Pancreas (tissue), 10 donors: ENCODE measurements around the gene HTR1D. TPM values are rescaled to one million over a fixed set of nuclear protein-coding genes. Genes with fewer than 3 reads are reported as not detected.

Source experiments
- ATAC-seq, 4 donors: fragments of 200-7000 bp; cut with Tn5 transposase; one replicate each; pipeline versions ENCODE4 v1.8.0 to v1.9.1; 2020; ENCODE audit warnings: mild to moderate bottlenecking in 4 of 4, moderate library complexity in 4 of 4
- DNase-seq, 6 donors: peaks; one replicate each; pipeline ENCODE4 v3.0.0-alpha.2; 2020
- FAIRE-seq: peaks from 2 replicates; lab custom pipeline; 2012; peaks lifted over from hg19 to GRCh38; lab: Jason Lieb, UNC
- H3K27ac ChIP-seq, 4 donors: fragments of 200-600 bp; sonication (generic); 1 replicate in 3 of 4; 2 replicates in 1 of 4; pipeline versions ENCODE4 v1.5.0 to v1.8.0; 2020
- H3K27me3 ChIP-seq, 4 donors: fragments of 200-600 bp; one replicate each; pipeline ENCODE4 v1.8.0; 2021
- H3K36me3 ChIP-seq, 3 donors: fragments of 200-600 bp; sonication (generic) in 1 of 3; one replicate each; pipeline versions ENCODE4 v1.5.0 to v1.8.0; 2020 to 2021
- H3K4me1 ChIP-seq, 3 donors: fragments of 200-600 bp; one replicate each; pipeline ENCODE4 v1.8.0; 2021
- H3K4me3 ChIP-seq, 4 donors: fragments of 200-600 bp; sonication (generic) in 2 of 4; one replicate each; pipeline versions ENCODE4 v1.5.0 to v1.8.0; 2020 to 2021
- H3K9me3 ChIP-seq, 4 donors: fragments of 200-600 bp; one replicate each; pipeline ENCODE4 v1.8.0; 2021
- WGBS, 2 donors: extraction: QIAGEN DNeasy Blood & Tissue Kit; methylation state at CpG; one replicate each; pipeline ENCODE4 v1.1.7; 2013; 5-methylcytosine and 5-hydroxymethylcytosine counted together
- intact Hi-C, 3 donors: fragments of 100-400 bp; cut with DNase I; formaldehyde crosslinking; loops; one replicate each; pipeline versions ENCODE4 v1.11.1 to v1.14.2; 2022
- polyA plus RNA-seq, 2 donors: library from polyadenylated mRNA; stranded (reverse); fragments of 200-250 nt; gene quantifications; one replicate each; pipeline ENCODE4 v1.2.3, GENCODE V29; 2013
- total RNA-seq, 6 donors: library from RNA; stranded (reverse); fragmentation: NEBNext Ultra II Directional in 4 of 6; extraction: Animal tissue kit (Norgen Biotek cat#: 25700) in 4 of 6; gene quantifications; one replicate each; pipeline versions ENCODE4 v1.2.1 to v1.2.4, GENCODE V29; 2021 to 2023
- TF ChIP-seq, protein P1 (sequence below), 4 donors: fragments of 200-600 bp; sonication (generic) in 3 of 4; IDR thresholded peaks; one replicate each; pipeline versions ENCODE4 v1.5.0 to v1.8.0; 2021; ENCODE audit warnings: antibody characterized with exemption in 4 of 4
- donor health status: healthy with polysubstance abuse.
- donor health status: DM: no; HTN: no; CAD: no; lungs with moderate emphysema.
- donor health status: DM: no; HTN: no; CAD: no.
- donor health status: control.
- donor health status: control.
- donor health status: Bipolar disorder and iron deficiency.
- donor health status: DM: yes; HTN: yes; CAD: no.
- donor health status: DM: no; HTN: no; CAD: no.
- donor health status: DM: no; HTN: no; CAD: no.
- donor health status: DM: yes; HTN: yes; CAD: no.

Gene HTR1D
- total and polyA plus RNA-seq, 8 donors = 0.06 to 0.23 (median 0.17) TPM; not detected in 2

GRCh38 chr1:23202263-23202749 lies 15.0 kb downstream of the HTR1D start:
- no peaks in the 10 kb centered on the region for H3K27me3 ChIP-seq
- 59 to 82% methylated on average over 3 of the region's 3 CpGs for WGBS, 2 donors
- no peak for FAIRE-seq
- DNase-seq = no peak
- TF ChIP-seq, protein P1, sequence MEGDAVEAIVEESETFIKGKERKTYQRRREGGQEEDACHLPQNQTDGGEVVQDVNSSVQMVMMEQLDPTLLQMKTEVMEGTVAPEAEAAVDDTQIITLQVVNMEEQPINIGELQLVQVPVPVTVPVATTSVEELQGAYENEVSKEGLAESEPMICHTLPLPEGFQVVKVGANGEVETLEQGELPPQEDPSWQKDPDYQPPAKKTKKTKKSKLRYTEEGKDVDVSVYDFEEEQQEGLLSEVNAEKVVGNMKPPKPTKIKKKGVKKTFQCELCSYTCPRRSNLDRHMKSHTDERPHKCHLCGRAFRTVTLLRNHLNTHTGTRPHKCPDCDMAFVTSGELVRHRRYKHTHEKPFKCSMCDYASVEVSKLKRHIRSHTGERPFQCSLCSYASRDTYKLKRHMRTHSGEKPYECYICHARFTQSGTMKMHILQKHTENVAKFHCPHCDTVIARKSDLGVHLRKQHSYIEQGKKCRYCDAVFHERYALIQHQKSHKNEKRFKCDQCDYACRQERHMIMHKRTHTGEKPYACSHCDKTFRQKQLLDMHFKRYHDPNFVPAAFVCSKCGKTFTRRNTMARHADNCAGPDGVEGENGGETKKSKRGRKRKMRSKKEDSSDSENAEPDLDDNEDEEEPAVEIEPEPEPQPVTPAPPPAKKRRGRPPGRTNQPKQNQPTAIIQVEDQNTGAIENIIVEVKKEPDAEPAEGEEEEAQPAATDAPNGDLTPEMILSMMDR (IDR thresholded peaks at IDR 0.05) = no peak
- H3K36me3 ChIP-seq = no peaks in the 10 kb centered on the region
- no peak for ATAC-seq
- intact Hi-C loops = no loop called here
- H3K4me3 ChIP-seq = no peak overlapping the region
- H3K9me3 ChIP-seq = no peaks in the 10 kb centered on the region
- H3K27ac ChIP-seq = no peak overlapping the region
- no peaks in the 10 kb centered on the region for H3K4me1 ChIP-seq

DNA sequence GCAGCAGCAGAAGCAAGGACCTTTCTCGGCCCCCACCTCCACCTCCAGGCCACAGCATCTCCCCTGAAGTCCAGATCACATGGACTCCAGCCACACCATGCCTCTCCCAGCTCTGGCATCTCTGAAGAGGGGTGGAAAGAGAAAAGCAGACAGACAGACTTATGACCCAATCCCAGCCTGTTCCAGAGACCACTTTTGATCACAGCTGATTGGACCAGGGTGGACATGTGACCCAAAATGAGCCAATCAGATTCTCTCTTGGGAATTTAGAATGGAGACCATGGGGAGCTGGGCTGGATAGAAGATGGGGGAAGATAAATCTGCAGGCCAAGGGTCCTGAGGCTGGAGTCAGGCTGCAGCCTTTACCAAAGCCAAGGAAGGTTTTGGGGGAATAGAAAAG lies 16.4 kb downstream of the HTR1D start:
- WGBS, 2 donors = 76 to 83% methylated on average over 1 of the region's 1 CpG
- no peak for ATAC-seq

GRCh38 chr1:23198373-23198772 lies 18.9 kb downstream of the HTR1D start:
- TF ChIP-seq, protein P1 (IDR thresholded peaks at IDR 0.05) = no peak
- DNase-seq = no peak
- Histone ChIP-seq H3K4me1 (no peaks in the 10 kb centered on the region), H3K27ac (no peak overlapping the region), H3K9me3 (no peaks in the 10 kb centered on the region), H3K36me3 (no peaks in the 10 kb centered on the region), H3K4me3 (no peak overlapping the region), H3K27me3 (no peaks in the 10 kb centered on the region)
- no peak for ATAC-seq
- intact Hi-C loops = no loop called here
- 54 to 65% methylated on average over 4 of the region's 4 CpGs for WGBS, 2 donors
- FAIRE-seq = no peak

More for the DNA sequence above, 16.4 kb downstream of the HTR1D start:
- FAIRE-seq (no peak), DNase-seq (no peak)
- no peaks in the 10 kb centered on the region for H3K4me1 ChIP-seq
- H3K27me3 ChIP-seq = no peaks in the 10 kb centered on the region
- H3K9me3 ChIP-seq = no peaks in the 10 kb centered on the region
- no peak overlapping the region for H3K4me3 ChIP-seq
- TF ChIP-seq, protein P1 (IDR thresholded peaks at IDR 0.05) = no peak
- intact Hi-C loops = no loop called here
- no peaks in the 10 kb centered on the region for H3K36me3 ChIP-seq
- H3K27ac ChIP-seq = no peak overlapping the region

DNA sequence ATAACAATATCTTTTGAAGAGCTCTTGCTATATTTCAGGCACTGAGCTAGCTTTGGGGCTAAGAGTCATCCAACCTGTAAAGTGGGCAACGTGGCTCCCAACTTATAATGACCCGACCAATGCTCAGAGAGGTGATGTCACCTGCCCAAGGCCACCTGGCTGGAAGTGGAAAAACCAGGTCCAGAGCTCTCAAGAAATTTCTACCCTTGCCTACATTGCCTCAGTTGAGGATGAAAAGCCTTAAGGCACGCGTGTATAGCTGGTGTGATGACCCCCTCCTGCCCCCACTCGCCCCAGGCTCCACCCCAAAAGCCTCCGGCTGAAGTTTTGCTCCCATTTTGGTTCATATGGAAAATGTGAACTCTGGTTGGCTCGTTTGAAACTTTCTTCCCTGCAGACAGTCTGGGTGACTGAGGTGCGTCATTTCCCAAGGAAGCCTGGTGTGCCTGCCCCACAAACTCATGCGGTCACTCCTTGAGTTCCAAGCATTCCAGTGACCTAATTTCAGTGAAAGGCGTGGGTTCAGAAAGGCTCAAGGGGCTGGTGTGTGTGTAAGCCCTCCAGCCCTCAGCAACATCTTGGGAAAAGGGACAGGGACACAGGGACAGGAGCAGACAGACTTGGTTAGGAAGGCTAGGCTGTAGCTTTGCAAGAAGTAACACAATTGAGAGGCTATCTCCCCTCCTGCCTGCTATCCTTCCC lies 20.5 kb downstream of the HTR1D start:
- intact Hi-C loops = no loop called here
- WGBS, 2 donors = 44 to 47% methylated on average over 10 of the region's 10 CpGs
- H3K27ac ChIP-seq = no peak overlapping the region
- DNase-seq (no peak), ATAC-seq (peak in 3 of 4 donors; percentile 45 to 60 (median 57)), FAIRE-seq (no peak)
- H3K4me3 ChIP-seq = no peak overlapping the region
- H3K4me1 ChIP-seq = no peaks in the 10 kb centered on the region
- TF ChIP-seq, protein P1 (IDR thresholded peaks at IDR 0.05) = no peak
- no peaks in the 10 kb centered on the region for H3K27me3 ChIP-seq
- no peaks in the 10 kb centered on the region for H3K9me3 ChIP-seq
- no peaks in the 10 kb centered on the region for H3K36me3 ChIP-seq
